Calu3 (cell line): ENCODE data around the gene PRMT1. TPM values are rescaled to one million over a fixed set of nuclear protein-coding genes. Genes with fewer than 3 reads are reported as not detected.

Source experiments
- BruUV-seq: library from RNA; stranded (reverse); fragments of 400-500 nt; replicated peaks from 2 replicates; lab custom pipeline; 2021; lab: Mats Ljungman, UMichigan
- CTCF ChIA-PET: fragments of 300-600 bp; sonication (Branson Sonifier 250); formaldehyde crosslinking; loops from one replicate; lab custom pipeline; 2022; ENCODE audit warnings: antibody characterized with exemption; lab: Charles Lee
- DNase-seq: peaks from one replicate; pipeline ENCODE4 v3.0.0; 2022
- H3K27ac Mint-ChIP-seq: one replicate; pipeline ENCODE4 v1.8.0; 2022; ENCODE audit warnings: mixed read lengths; ENCODE audit not compliant: unreplicated experiment
- H3K27me3 Mint-ChIP-seq: one replicate; pipeline ENCODE4 v1.8.0; 2022; ENCODE audit warnings: mixed read lengths; ENCODE audit not compliant: unreplicated experiment
- H3K36me3 Mint-ChIP-seq: one replicate; pipeline ENCODE4 v1.8.0; 2022; ENCODE audit warnings: mild to moderate bottlenecking, moderate library complexity, mixed read lengths; ENCODE audit not compliant: insufficient read depth, unreplicated experiment
- H3K4me1 Mint-ChIP-seq: one replicate; pipeline ENCODE4 v1.8.0; 2022; ENCODE audit warnings: mild to moderate bottlenecking, low read depth, mixed read lengths; ENCODE audit not compliant: unreplicated experiment
- H3K4me3 Mint-ChIP-seq: one replicate; pipeline ENCODE4 v1.8.0; 2022; ENCODE audit warnings: mild to moderate bottlenecking, low read depth, moderate library complexity, mixed read lengths; ENCODE audit not compliant: unreplicated experiment
- H3K9me3 Mint-ChIP-seq: one replicate; pipeline ENCODE4 v1.8.0; 2022; ENCODE audit warnings: low read depth, mixed read lengths; ENCODE audit not compliant: unreplicated experiment
- intact Hi-C: fragments of 100-400 bp; cut with micrococcal nuclease; formaldehyde crosslinking; loops from one replicate; pipeline ENCODE4 v1.10.0; 2022; ENCODE audit not compliant: unreplicated experiment
- total RNA-seq: library from RNA; stranded (reverse); gene quantifications from 2 replicates; pipeline ENCODE4 v1.2.3, GENCODE V29; 2022
- TF ChIP-seq, protein P1 (sequence below): fragments of 200-600 bp; IDR thresholded peaks from one replicate; pipeline ENCODE4 v1.8.0; 2022; ENCODE audit warnings: antibody characterized with exemption; ENCODE audit not compliant: unreplicated experiment

The PRMT1 gene
- total RNA-seq, 1 experiment from 2014 or later: 369 TPM

DNA sequence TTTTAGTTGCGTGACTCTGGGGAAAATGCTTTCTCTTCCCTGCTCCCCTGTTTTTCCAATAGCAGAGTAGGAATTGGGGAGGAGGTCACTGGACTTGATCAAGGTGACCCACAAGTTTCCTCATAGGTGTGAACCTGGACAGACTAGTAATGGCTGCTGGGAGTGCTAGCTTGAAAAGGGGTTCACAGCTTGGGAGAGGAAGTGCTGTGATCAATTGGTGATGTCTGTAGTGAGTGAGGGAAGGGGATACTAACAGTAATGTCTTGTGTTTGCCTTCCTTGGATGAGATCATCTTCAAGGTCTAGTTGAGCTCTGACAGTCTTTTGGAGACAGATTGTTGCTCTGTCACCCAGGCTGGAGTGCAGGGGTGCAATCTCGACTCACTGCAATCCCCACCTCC, 9.6 kb upstream of the PRMT1 start:
- intact Hi-C loops: no loop called here
- TF ChIP-seq, protein P1, sequence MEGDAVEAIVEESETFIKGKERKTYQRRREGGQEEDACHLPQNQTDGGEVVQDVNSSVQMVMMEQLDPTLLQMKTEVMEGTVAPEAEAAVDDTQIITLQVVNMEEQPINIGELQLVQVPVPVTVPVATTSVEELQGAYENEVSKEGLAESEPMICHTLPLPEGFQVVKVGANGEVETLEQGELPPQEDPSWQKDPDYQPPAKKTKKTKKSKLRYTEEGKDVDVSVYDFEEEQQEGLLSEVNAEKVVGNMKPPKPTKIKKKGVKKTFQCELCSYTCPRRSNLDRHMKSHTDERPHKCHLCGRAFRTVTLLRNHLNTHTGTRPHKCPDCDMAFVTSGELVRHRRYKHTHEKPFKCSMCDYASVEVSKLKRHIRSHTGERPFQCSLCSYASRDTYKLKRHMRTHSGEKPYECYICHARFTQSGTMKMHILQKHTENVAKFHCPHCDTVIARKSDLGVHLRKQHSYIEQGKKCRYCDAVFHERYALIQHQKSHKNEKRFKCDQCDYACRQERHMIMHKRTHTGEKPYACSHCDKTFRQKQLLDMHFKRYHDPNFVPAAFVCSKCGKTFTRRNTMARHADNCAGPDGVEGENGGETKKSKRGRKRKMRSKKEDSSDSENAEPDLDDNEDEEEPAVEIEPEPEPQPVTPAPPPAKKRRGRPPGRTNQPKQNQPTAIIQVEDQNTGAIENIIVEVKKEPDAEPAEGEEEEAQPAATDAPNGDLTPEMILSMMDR: no peak
- Mint-ChIP-seq H3K27me3 (no peaks in the 10 kb centered on the region), H3K27ac (peak overlapping the region; percentile 77), H3K4me3 (peak overlapping the region; percentile 83), H3K4me1 (peaks cover 23% of the 10 kb centered on the region), H3K36me3 (peaks cover 75% of the 10 kb centered on the region), H3K9me3 (no peaks in the 10 kb centered on the region)
- CTCF ChIA-PET: no interaction called here
- BruUV-seq: no TSS peak
- no peak for DNase-seq

DNA sequence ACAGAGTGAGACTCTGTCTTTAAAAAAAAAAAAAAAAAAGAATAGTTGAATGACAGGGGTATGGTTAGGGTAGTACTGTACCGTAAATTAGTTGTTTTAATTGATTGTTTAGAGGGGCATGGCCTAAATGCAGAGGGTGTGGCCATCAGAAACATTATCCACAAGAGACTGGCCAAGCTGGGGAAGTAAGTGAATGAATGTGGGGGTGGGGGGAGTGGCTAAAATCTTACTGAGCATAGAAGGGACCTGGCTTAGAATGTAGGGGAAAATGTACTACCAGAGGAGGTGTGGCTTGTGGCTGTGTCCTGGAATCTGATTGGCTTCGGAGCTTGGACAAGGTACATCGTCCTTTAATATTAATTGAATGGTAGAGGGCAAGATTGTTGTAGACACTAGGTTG, 7.6 kb upstream of the PRMT1 start:
- no peak for DNase-seq
- H3K4me1 Mint-ChIP-seq: peaks cover 26% of the 10 kb centered on the region
- H3K36me3 Mint-ChIP-seq: peaks cover 62% of the 10 kb centered on the region
- H3K27me3 Mint-ChIP-seq: no peaks in the 10 kb centered on the region
- no peak overlapping the region for H3K4me3 Mint-ChIP-seq
- H3K27ac Mint-ChIP-seq: no peak overlapping the region
- no TSS peak for BruUV-seq
- TF ChIP-seq, protein P1: no peak
- H3K9me3 Mint-ChIP-seq: no peaks in the 10 kb centered on the region
- CTCF ChIA-PET: no interaction called here
- intact Hi-C loops: no loop called here

DNA sequence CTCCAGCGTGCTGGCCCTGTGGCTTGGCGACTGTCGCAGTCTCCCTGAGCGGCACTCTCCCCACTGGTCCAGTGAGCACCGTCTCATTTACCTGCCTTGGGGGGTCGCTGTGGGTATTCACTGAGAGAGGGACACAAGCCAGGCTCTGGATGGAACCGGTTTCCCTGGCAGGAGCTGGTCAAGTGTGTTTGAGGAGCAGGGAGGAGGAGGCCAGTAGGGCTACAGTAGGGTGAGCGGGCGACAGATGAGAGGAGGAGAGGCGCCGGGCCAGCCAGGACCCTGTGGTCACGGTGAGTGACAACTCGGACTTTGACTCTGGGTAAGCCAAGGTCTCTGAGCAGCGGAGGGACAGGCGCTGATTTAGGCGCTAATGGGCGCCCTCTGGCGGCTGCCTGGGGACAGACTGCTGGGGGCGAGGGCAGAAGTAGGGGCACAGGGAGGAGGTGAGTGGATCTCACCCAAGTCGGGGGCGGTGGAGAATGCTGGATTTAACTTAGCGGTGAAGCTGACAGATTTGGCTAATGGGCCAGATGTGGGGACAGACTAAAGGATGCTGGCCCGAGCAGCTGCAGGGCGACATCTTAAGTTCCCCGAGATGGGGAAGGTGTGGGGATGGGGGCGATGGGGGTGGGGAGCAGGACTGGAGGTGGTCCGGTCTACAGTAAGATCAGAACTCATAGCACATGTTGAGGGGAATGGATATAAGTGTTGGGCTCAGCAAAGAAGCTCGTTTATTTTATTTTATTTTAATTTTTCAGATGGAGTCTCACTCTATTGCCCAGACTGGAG, 4.7 kb upstream of the PRMT1 start:
- Mint-ChIP-seq H3K27ac (peak overlapping the region; percentile 29), H3K9me3 (no peaks in the 10 kb centered on the region), H3K4me1 (peaks cover 15% of the 10 kb centered on the region), H3K36me3 (peaks cover 55% of the 10 kb centered on the region), H3K27me3 (no peaks in the 10 kb centered on the region), H3K4me3 (peak overlapping the region; percentile 17)
- DNase-seq: peak; percentile 86
- CTCF ChIA-PET: interaction anchor here (0.5 to 1.3 kb wide), 5 partner anchors 24 to 679 kb away, joined by 3 to 9 read pairs (median 4); partner anchors contain the start of genes NOSIP, PRRG2, RRAS and RUVBL2
- no TSS peak for BruUV-seq
- TF ChIP-seq, protein P1: peak; percentile 87
- intact Hi-C loops: no loop called here

DNA sequence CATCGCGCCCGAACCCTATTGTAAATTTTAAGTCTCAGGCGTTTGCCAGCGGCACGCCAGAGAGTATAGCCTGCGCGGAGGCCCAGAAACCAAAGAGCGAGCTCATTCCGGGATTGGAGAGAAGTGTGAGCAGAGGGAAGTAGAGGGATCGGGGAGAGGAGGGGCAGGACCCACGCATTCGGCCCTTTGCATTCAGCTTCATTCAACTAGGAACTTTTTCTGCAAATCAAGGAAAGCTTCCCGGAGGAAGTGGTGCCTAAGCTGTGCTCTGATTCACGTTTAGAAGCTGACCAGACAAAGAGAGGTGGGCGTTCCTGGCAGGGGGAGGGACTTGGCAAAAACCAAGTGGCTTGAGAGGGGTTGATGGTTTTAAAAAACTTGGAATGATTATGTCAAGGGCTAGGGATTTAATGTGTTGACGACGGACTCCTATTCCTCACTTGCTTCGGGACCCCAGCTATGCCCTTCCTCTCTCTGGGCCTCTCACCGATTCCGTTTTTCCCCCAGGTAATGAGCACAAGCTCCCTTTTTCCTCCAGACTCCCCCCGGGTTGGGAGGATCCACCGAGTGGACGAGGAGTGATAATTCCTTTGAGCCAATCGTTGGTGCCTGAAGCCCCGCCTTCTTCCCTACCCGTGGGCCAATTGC, 811 bp upstream of the PRMT1 start:
- H3K27ac Mint-ChIP-seq: peak overlapping the region; percentile 99
- peak overlapping the region; percentile 89 for H3K4me3 Mint-ChIP-seq
- CTCF ChIA-PET: interaction anchor here (0.6 to 4.2 kb wide), 8 partner anchors 11 to 129 kb away, joined by 3 to 22 read pairs (median 5); partner anchors contain the start of genes BCL2L12, IRF3, NOSIP and PRRG2
- H3K36me3 Mint-ChIP-seq: peaks cover 68% of the 10 kb centered on the region
- TF ChIP-seq, protein P1: no peak
- DNase-seq: no peak
- H3K9me3 Mint-ChIP-seq: no peaks in the 10 kb centered on the region
- no peaks in the 10 kb centered on the region for H3K27me3 Mint-ChIP-seq
- TSS peak; percentile 98 for BruUV-seq
- H3K4me1 Mint-ChIP-seq: peaks cover 31% of the 10 kb centered on the region
- intact Hi-C loops: no loop called here
